DMS53 (cell line): ENCODE measurements around the gene C19orf25.
A peak's percentile ranks its signal among the peaks of the same experiment; 100 is the strongest.

Experiments
- DNase-seq: peaks from one replicate; lab custom pipeline; 2025; lab: John Stamatoyannopoulos, UW

Gene C19orf25

DNA sequence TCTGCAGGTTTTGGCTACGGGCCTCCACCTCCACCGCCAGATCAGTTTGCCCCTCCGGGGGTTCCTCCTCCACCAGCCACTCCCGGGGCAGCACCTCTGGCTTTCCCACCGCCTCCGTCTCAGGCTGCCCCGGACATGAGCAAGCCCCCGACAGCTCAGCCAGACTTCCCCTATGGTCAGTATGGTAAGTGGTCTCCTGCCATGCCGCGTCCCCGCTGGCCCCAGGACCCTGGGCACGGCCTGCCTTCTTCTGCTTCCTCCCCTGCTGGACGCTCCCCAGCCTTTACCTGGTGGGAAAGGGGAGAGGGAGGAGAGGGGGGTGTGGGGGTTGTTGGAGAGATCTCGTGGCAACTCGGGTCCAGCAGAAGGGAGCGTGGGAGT, 46.5 kb downstream of the C19orf25 start:
- DNase-seq = no peak

DNA sequence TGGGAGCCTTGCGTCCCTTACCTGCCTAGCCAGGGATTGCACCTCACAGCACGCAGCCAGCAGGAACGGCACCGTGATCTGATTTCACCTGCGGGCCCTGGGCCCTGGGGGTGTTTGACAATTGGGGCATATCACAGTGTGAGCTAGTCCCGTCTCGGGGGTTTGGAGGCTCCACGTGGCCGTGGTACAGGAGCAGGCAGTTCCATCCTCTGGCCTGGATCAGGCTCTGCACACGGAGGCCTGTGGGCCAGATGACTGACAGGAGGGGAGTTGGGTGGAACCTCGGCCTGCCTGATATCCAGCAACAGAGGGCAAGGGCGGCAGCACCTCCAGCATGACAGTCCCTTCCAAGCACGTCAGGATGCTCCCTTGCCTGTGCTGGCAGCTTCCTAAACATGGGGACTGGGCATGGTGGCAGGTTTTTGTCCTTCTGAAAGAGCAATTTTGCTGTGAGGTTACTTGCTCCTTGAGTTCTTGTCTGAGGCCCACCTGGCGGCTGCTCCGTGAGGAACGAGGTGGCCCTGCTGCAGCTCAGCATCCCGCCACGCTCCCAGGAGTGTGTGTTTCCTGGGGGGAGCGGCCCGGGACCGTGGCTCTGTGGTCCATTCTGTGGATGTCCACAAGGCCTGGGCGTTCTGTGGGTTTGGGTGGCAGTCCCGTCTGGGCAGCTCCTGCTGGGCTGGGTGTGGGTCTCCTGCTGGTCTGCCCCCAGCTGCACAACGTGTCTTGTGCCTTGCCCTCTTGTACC, 47.1 kb downstream of the C19orf25 start:
- no peak for DNase-seq

DNA sequence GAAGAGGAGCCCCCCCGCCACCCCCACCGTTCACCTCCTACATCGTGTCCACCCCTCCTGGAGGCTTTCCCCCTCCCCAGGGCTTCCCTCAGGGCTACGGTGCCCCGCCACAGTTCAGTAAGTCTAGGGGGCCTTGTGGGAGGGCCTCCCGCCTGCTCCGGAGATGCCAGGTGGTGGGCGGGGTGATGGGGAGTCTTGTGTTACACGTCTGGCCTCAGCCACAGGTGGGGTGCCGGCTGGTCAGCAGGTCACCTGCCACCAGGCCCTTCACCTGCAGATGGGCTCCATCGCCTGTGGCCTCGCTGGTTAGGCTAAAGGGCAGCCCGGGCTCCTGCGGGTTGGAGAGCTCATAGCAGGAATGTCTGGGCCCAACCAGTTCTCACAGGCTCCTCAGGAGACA, 48.8 kb downstream of the C19orf25 start:
- no peak for DNase-seq

DNA sequence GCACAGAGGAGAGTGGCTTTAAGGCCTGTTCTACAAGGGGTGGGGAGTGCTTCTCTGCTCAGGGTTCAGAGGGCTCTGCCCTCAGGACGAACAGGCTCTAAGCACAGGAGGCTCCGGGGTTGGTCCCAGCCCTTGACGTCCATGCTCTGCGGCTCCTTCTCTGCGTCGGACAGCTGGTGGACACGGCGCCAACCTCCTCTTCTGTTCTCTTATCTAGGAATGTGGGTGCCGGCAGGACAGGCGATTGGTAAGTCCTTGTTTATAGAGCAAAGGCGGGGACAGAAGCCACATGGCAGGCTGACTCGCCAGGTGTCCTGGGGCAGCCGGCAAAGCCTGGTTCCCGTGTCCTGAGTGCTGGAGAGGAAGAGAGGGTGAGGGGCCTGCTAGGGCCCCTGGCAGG, 49.3 kb downstream of the C19orf25 start:
- DNase-seq = no peak

DNA sequence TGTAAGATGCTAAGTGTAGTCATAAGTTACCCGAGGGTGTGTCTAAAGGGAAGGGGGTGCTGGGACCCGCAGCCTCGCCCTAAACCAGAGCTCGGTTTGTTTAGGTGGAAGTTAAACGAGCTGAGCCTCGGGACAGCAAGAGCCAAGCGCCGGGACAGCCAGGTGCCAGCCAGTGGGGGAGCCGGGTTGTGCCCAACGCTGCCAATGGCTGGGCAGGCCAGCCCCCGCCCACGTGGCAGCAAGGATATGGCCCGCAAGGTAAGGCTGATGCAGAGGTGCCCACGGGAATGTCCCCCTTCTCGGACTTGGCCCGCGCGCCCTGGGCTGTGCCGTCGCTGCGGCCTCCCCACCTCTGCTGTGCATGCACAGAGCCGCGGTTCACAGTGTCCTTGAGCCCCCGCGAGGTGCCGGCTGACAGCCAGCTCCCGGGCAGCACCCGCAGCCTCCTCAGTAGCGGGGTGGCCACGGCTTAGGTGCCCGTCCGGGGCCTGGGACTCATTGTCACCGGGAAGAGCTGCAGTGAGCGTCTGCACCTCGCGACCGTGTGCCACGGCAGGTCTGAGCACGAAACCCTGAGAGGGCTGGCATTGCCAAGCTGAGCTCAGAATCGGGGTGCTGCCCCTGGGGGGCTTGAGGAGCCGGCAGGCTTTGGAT, 50.1 kb downstream of the C19orf25 start:
- DNase-seq = no peak

DNA sequence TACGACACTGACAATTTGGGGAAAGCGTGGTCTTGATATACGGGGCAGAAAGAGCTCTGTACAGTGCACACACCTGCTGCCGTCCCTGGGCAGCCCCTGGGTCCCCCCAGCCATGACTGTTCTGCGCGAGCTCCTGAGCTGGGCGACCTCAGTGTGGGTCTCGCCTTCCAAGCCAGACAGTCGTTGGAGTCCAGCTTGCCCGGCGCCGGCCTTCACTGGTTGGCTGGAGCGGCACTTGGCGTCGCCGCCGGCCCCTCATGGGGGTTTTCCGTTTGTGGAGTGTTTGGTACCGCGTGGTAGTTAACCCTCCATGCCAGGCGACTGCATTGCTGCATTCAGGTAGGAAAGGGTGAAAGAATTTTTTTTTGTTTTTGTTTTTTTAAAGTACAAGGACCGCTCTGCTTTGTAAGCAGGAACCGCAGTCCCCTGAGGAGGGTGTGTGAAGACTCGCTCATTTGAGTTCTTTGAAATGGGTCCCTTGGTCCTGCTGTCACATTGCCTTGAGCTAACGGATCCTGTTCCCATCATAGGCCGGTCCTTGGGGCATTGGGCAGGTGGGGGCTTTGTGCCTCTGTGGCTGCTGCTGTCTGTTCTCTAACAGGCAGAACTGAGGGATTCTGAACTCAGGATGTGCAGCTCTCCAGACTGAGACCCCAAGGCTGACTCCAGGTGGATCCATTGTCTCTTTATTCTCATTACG, 51.6 kb downstream of the C19orf25 start:
- DNase-seq = no peak

DNA sequence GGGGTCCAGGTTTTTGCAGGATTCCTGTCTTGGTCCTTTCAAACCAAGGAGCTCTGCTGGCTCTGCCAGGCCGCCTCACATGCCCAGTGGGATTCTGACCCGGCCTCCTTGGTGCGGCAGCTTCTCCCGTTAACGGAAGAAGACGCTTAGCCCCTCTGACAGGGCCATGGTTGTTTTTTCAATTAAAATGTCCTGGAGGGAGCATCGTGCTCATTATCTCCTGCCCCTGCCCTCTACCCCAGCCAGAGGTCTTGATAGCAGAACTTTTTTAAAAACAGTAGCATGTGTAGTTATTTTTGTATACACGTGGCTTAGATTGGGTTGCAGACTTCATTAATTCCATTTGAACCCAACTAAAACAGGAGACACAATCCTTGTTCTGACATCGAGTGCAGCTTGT, 52.3 kb downstream of the C19orf25 start:
- DNase-seq = no peak

DNA sequence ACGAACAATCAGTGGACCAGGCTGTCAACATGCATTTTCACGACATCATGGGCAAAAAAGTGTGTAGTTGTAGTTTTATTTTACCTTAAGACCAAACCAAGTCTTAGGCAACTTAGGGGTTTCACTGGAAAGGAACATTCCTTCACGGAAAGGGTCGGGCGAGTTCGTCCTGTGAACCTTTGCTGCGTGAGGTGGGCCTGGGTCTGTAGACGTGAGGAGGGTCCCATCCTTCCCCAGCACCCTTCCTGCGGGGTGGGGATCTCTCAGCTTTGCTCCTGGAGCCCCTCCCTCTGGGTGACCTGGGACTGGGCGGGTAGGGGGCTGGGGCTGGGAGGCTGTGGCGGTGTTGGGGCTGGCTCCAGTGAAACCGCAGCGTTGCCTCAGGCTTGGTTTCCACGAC, 53.1 kb downstream of the C19orf25 start:
- DNase-seq = no peak

DNA sequence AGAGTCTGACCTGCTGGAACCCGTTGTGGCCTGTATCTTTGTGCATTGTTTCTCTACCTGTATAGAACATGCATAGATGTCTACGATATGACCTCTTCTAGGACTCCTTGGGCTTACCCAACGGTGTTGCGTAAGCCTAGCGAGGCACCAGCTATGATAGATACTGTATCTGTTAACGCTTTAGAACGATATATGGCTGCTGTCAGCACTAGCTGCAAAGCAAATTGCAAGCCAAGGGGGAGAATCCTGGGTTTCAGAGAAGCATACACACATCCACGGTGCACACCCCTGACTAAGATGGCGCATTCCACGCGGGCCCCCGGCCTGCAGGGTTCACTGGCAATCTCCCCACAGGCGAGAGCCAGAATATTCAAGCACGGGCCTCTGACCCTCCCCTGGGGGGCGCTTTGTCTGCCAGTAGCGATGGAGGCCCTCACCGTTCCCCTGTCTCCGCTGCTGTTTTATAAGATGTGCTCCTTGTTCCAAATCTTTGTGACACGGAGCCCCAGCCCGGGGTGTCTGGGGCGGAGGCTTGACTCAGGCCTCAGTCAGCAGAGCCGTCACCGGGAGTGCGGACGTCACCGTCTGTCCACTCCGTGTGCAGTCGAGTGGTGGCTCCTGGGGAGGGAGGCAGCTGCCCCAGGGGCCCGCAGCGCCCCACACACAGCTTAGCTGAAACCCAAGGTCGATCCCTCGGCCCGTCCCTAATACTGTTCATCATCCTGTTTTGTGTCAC, 53.7 kb downstream of the C19orf25 start:
- peak; percentile 57 for DNase-seq

DNA sequence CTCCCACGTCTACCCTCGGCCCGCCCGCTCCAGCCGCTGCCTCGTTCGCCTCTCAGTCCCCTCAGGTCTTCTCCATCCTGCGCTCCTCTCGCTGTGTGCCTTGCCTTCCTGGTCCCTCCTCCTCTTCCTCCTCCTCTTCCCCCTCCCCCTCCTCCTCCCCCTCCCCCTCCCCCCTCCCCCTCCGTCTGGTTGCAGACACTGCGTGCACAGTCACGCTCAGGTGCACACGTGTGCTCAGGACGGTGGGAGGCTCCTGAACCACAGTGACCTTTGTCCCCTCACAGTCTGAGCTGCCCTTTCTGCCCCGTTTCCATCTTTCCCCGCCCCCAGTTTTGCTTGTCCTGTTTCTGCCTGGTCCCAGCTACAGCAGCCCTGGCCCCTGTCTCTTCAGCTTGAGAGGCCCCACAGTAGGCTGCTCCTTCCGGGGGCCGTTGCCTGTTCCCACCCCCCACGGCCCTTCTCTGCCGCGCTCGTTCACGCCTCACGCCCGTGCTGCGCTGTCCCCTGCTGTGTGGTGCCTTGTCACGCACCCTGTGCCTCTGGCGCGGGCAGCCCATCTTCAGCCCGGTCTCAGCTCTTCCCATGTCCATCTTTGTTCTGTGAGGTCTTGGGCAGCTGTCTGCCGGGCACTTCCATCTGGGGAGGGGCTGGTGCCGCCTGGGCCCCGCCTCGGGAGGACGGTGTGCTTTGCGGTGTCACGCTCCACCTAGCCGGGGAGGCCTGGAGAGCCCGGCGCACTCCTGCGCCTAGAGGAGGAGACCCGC, 54.6 kb downstream of the C19orf25 start:
- peak; percentile 94 for DNase-seq

DNA sequence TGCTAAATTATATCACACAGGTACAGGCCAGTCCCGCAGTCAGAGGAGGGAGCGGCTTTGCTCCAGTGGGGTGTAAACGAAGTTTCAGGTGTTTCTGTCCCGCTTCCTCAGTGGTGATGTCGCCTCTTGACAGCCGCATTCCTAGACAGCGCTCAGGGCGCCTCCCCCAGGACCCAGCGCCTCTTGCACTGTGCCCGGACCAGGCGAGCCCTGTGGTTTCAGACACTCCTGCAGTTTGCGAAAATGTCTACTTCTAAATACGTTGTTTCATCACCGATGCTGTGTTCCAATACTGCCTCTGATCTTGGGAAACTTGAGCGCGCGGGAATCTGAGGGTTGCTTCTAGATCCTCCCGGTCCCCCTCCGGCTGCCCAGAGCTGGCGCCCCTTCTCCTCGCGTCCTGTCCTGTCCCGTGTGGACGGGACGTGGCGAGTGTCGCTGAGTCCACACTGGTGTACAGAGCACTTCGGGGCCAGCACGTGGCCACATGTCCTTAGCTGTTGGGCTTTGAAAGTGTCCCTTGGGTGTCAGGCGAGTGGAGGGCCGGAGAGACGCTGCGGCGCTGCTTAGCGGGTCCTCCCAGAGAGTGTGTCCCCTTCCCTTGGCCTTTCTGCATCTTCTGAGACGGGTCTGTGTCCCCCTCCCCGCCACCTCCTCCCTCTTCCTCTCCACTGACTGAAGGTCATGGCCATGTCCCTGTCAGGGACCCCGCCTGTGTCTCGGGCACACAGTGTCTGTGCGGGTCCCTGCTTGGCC, 55.4 kb downstream of the C19orf25 start:
- peak; percentile 80 for DNase-seq
